Lung (tissue), 12 donors: ENCODE measurements around the gene PCGF1. TPM values are rescaled to one million over a fixed set of nuclear protein-coding genes. Genes with fewer than 3 reads are reported as not detected.

Experiments used
- ATAC-seq: fragments of 200-7000 bp; cut with Tn5 transposase; one replicate; pipeline ENCODE4 v1.9.1; 2020; ENCODE audit warnings: moderate number of reproducible peaks; ENCODE audit not compliant: insufficient read depth, low FRiP score
- DNase-seq, 3 donors: peaks; one replicate each; pipeline ENCODE4 v3.0.0-alpha.2; 2013 to 2017
- H3K27ac ChIP-seq, 2 donors: one replicate each; pipeline ENCODE4 v1.5.1; 2013; ENCODE audit warnings: mild to moderate bottlenecking in 2 of 2, moderate library complexity in 2 of 2, control low read depth in 1 of 2, inconsistent platforms in 1 of 2, low read depth in 1 of 2, low read length in 1 of 2
- H3K27me3 ChIP-seq, 3 donors: one replicate each; pipeline ENCODE4 v1.5.1; 2013; ENCODE audit warnings: low read length in 2 of 3; ENCODE audit not compliant: control insufficient read depth in 3 of 3, insufficient read depth in 3 of 3
- H3K36me3 ChIP-seq, 4 donors: one replicate each; pipeline ENCODE4 v1.5.1; 2013; ENCODE audit warnings: low read length in 4 of 4, mild to moderate bottlenecking in 1 of 4, moderate library complexity in 1 of 4; ENCODE audit not compliant: control insufficient read depth in 4 of 4, insufficient read depth in 4 of 4
- H3K4me1 ChIP-seq, 5 donors: one replicate each; pipeline ENCODE4 v1.5.1; 2013; ENCODE audit warnings: low read length in 5 of 5, mild to moderate bottlenecking in 2 of 5, moderate library complexity in 1 of 5; ENCODE audit not compliant: control insufficient read depth in 5 of 5, insufficient read depth in 5 of 5
- H3K4me3 ChIP-seq: one replicate; pipeline ENCODE4 v1.5.1; 2013; ENCODE audit warnings: mild to moderate bottlenecking, control low read depth, moderate library complexity
- H3K9ac ChIP-seq, 2 donors: one replicate each; pipeline ENCODE4 v1.5.1; 2013; ENCODE audit warnings: low read length in 2 of 2, control low read depth in 1 of 2; ENCODE audit not compliant: insufficient read depth in 1 of 2
- H3K9me3 ChIP-seq, 4 donors: one replicate each; pipeline ENCODE4 v1.5.1; 2013; ENCODE audit warnings: low read length in 3 of 4, mild to moderate bottlenecking in 1 of 4, moderate library complexity in 1 of 4; ENCODE audit not compliant: control insufficient read depth in 4 of 4, insufficient read depth in 3 of 4
- WGBS, 2 donors: extraction: QIAGEN DNeasy Blood & Tissue Kit; methylation state at CpG; one replicate each; pipeline ENCODE4 v1.1.7; 2013; 5-methylcytosine and 5-hydroxymethylcytosine counted together
- polyA plus RNA-seq, 2 donors: library from polyadenylated mRNA; stranded (reverse); fragments of 200-250 nt; gene quantifications; one replicate each; pipeline ENCODE4 v1.2.1, GENCODE V29; 2013
- total RNA-seq, 2 donors: library from RNA; depleted of rRNA in 1 of 2; stranded (reverse); fragments of >200 nt in 1 of 2; gene quantifications; one replicate each; pipeline ENCODE4 v1.2.1, GENCODE V29; 2014 to 2021
- TF ChIP-seq, protein P1 (sequence below): IDR thresholded peaks from 2 replicates; pipeline ENCODE4 v1.5.1; 2012; ENCODE audit warnings: mild to moderate bottlenecking; ENCODE audit errors: control extremely low read depth, extremely low read depth
- donor health status: control.
- donor health status: control.
- donor health status: Bipolar disorder and iron deficiency.
- donor health status: healthy.
- donor health status: DM: yes; HTN: yes; CAD: no.

Gene PCGF1
- total and polyA plus RNA-seq, 4 donors, result 16.7 to 47.8 (median 28.1) TPM

- Histone ChIP-seq H3K27me3 (no peaks in the 10 kb centered on the region), H3K9me3 (no peaks in the 10 kb centered on the region), H3K4me1 (peaks cover 3 to 19% (median 8%) of the 10 kb centered on the region in 5 donors), H3K36me3 (peaks cover 0 to 30% (median 9%) of the 10 kb centered on the region in 4 donors), H3K4me3 (peak overlapping the region; percentile 86), H3K9ac (peak overlapping the region; percentile 68 to 89), H3K27ac (peak overlapping the region; percentile 86 to 90)
- ATAC-seq (peak; percentile 53), DNase-seq (no peak)
- WGBS, 2 donors, result 2 to 5% methylated on average over 50 to 80 of the region's 80 CpGs
- TF ChIP-seq, protein P1, sequence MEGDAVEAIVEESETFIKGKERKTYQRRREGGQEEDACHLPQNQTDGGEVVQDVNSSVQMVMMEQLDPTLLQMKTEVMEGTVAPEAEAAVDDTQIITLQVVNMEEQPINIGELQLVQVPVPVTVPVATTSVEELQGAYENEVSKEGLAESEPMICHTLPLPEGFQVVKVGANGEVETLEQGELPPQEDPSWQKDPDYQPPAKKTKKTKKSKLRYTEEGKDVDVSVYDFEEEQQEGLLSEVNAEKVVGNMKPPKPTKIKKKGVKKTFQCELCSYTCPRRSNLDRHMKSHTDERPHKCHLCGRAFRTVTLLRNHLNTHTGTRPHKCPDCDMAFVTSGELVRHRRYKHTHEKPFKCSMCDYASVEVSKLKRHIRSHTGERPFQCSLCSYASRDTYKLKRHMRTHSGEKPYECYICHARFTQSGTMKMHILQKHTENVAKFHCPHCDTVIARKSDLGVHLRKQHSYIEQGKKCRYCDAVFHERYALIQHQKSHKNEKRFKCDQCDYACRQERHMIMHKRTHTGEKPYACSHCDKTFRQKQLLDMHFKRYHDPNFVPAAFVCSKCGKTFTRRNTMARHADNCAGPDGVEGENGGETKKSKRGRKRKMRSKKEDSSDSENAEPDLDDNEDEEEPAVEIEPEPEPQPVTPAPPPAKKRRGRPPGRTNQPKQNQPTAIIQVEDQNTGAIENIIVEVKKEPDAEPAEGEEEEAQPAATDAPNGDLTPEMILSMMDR, result no peak
These were observed 25.3 kb downstream of the PCGF1 start for GRCh38 chr2:74481961-74482800.

DNA sequence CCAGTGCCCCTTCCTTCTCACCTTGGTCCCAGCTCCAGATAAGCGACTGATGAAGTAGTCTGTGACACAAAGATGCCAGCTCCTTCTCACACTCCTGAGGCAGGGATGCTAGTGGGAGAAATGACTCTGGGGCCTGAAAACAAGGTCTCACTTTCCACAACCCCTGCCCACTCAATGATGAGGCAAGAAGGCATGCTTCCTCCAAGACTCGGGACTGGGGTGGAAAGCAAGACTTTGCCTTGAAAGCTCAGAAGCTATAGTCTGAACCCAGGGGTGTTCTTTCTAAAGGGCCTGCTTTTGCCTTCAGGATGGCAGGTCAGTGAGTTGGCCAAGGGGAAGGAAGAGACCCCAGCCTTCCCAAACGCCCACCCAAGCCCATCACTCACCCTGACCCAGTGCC is 26.1 kb downstream of the PCGF1 start:
- no peak for ATAC-seq

DNA sequence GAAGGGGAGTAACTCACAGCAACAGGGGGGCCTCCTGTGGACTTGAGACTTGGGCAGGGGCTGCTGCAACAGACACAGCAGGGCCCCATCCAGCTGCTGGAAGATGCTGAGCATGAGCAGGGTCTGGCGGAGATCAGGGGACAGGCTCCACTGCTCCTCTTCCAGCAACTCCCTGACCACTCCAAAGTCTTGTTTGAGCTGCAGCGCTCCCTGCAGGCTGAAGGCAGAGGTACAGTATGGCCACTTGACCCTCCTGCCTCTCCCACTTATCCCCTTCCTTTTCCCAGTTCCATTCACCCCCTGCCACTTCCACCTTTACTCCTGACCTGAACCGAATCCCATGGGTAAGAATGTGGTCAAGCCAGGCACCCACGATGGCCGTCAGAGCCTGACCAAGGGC is 32.6 kb downstream of the PCGF1 start:
- 86 to 94% methylated on average over 5 of the region's 5 CpGs for WGBS, 2 donors
- ATAC-seq (no peak), DNase-seq (no peak)
- TF ChIP-seq, protein P1, result no peak
- Histone ChIP-seq H3K4me1 (peaks cover 3 to 15% (median 9%) of the 10 kb centered on the region in 5 donors), H3K9ac (no peak overlapping the region), H3K9me3 (no peaks in the 10 kb centered on the region), H3K27me3 (no peaks in the 10 kb centered on the region), H3K4me3 (no peak overlapping the region), H3K27ac (no peak overlapping the region), H3K36me3 (peaks cover 7 to 25% (median 10%) of the 10 kb centered on the region in 4 donors)

More for the DNA sequence above, 26.1 kb downstream of the PCGF1 start:
- 50 to 60% methylated on average over 3 of the region's 3 CpGs for WGBS, 2 donors
- Histone ChIP-seq H3K36me3 (peaks cover 0 to 33% (median 8%) of the 10 kb centered on the region in 4 donors), H3K27ac (peak overlapping the region in 1 of 2 donors; percentile 90), H3K4me1 (peaks cover 3 to 19% (median 8%) of the 10 kb centered on the region in 5 donors), H3K9ac (peak overlapping the region; percentile 29 to 68), H3K9me3 (no peaks in the 10 kb centered on the region), H3K27me3 (no peaks in the 10 kb centered on the region), H3K4me3 (peak overlapping the region; percentile 86)
- TF ChIP-seq, protein P1, result no peak
- no peak for DNase-seq
